ENCODE data around the gene MBNL1. TPM values are rescaled to one million over a fixed set of nuclear protein-coding genes. Genes with fewer than 3 reads are reported as not detected.
"Not testable (repeated sequence)": the region's sequence is repeated elsewhere in the genome, so short reads cannot be mapped to it uniquely, and the experiment has no call there.

Gene MBNL1
- polyA plus RNA-seq, 1 donor (not counting 4 experiments of a cell fraction or from before 2014, with no cell fraction given) = 58.3 TPM

DNA sequence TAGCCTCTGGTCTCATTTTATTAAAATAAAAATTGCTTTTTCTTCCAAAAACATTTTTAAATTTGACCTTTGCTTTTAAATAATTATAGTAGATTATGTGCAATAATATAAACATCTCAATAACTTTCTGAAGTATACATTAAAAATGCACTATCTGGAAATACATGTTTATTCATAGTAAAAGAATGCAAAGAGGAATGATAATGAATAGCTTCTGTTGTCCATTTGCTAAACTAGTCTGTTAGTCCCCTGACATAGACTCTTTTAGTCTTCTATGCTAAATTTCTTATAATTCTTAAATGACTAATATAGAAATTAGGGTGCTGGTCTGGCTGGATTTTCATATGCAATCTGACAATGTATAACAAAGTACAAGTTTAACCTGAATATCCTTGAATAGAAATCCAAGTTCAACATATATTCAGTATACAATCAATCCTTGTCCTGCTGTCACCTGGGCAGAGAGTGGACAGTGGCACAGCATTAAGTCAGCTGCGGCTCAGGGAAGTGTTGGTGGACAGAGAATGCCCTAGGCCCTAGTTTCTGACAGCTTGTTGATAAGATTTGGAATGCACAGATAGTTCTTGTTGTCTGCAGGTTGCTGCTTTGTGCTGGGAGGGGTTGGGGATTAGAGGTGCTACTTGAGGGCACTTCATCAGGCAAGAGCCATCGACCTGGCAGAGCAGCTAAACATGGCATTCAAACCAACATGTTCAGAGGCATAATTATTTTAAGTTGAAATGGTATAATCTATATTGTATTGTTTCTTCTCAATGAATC, 161.7 kb downstream of the MBNL1 start:
- H2AFZ ChIP-seq (ENCODE audit: control insufficient read depth, low read length) = no peak overlapping the region
- no peaks in the 10 kb centered on the region for H4K20me1 ChIP-seq (ENCODE audit: control insufficient read depth, extremely low read depth, insufficient read depth, low read length)
- FAIRE-seq = no peak
- DNase-seq (ENCODE audit: low read depth, low spot score) = no peak
- no peaks in the 10 kb centered on the region for H3K27me3 ChIP-seq (ENCODE audit: control insufficient read depth, extremely low read depth, insufficient read depth, low read length)
- dilution Hi-C loops (cut with MboI; ENCODE audit: extremely low pct_ligation_motif_present, low sequenced_read_pairs) = no loop called here
- no peak for TF ChIP-seq EZH2 (IDR thresholded peaks at IDR 0.05; ENCODE audit: low read length)
- TF ChIP-seq, protein P1, sequence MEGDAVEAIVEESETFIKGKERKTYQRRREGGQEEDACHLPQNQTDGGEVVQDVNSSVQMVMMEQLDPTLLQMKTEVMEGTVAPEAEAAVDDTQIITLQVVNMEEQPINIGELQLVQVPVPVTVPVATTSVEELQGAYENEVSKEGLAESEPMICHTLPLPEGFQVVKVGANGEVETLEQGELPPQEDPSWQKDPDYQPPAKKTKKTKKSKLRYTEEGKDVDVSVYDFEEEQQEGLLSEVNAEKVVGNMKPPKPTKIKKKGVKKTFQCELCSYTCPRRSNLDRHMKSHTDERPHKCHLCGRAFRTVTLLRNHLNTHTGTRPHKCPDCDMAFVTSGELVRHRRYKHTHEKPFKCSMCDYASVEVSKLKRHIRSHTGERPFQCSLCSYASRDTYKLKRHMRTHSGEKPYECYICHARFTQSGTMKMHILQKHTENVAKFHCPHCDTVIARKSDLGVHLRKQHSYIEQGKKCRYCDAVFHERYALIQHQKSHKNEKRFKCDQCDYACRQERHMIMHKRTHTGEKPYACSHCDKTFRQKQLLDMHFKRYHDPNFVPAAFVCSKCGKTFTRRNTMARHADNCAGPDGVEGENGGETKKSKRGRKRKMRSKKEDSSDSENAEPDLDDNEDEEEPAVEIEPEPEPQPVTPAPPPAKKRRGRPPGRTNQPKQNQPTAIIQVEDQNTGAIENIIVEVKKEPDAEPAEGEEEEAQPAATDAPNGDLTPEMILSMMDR (optimal IDR thresholded peaks at IDR 0.05 in 1 of 3, IDR thresholded peaks at IDR 0.05 in 1 of 3, conservative IDR thresholded peaks at IDR 0.05 in 1 of 3; ENCODE audit: extremely low read depth in 1 of 3, insufficient read depth in 2 of 3, low read length in 3 of 3) = no peak
- H3K9me1 ChIP-seq (ENCODE audit: control insufficient read depth, extremely low read depth, insufficient read depth, low read length) = no peaks in the 10 kb centered on the region
- H3K79me2 ChIP-seq (ENCODE audit: control insufficient read depth, insufficient read depth, low read length) = peaks cover 27% of the 10 kb centered on the region
- no peak overlapping the region for H3K4me3 ChIP-seq (ENCODE audit: control insufficient read depth in 2 of 3, extremely low read depth in 1 of 3, insufficient read depth in 2 of 3, low read depth in 1 of 3, low read length in 3 of 3)
- no peaks in the 10 kb centered on the region for H3K4me1 ChIP-seq (ENCODE audit: control insufficient read depth, extremely low read depth, insufficient read depth, low read length)
- peaks cover 2 to 9% of the 10 kb centered on the region in 2 experiments for H3K36me3 ChIP-seq (ENCODE audit: control insufficient read depth in 2 of 2, extremely low read depth in 1 of 2, insufficient read depth in 2 of 2, low read length in 2 of 2)
- H3K9me3 ChIP-seq (ENCODE audit: control insufficient read depth, low read depth, low read length) = peaks cover 4% of the 10 kb centered on the region
- H3K9ac ChIP-seq (ENCODE audit: control insufficient read depth, extremely low read depth, insufficient read depth, low read length) = no peak overlapping the region
- no peak overlapping the region for H3K27ac ChIP-seq (ENCODE audit: control insufficient read depth, insufficient read depth, low read length)
- H3K4me2 ChIP-seq (ENCODE audit: control insufficient read depth, extremely low read depth, insufficient read depth, low read depth, low read length) = no peak overlapping the region

DNA sequence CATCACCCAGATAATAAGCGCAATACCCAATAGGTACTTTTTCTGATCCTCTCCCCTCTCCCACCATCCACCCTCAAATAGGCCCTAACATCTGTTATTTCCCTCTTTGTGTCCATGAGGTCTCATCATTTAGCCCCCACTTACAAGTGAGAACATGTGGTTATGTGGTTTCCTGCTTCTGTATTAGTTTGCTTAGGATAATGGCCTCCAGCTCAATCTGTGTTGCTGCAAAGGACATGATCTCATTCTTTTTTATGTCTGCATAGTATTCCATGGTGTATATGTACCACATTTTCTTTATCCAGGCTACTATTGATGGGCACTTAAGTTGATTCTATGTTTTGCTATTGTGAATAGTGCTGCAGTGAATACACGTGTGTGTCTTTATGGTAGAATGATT, 165.4 kb downstream of the MBNL1 start:
- Histone ChIP-seq H3K79me2 (ENCODE audit: control insufficient read depth, insufficient read depth, low read length) (peaks cover 55% of the 10 kb centered on the region), H3K9me3 (ENCODE audit: control insufficient read depth, low read depth, low read length) (peaks cover 4% of the 10 kb centered on the region), H3K9ac (ENCODE audit: control insufficient read depth, extremely low read depth, insufficient read depth, low read length) (no peak overlapping the region), H3K27ac (ENCODE audit: control insufficient read depth, insufficient read depth, low read length) (no peak overlapping the region), H3K27me3 (ENCODE audit: control insufficient read depth, extremely low read depth, insufficient read depth, low read length) (no peaks in the 10 kb centered on the region), H3K4me1 (ENCODE audit: control insufficient read depth, extremely low read depth, insufficient read depth, low read length) (peaks cover 8% of the 10 kb centered on the region), H3K4me2 (ENCODE audit: control insufficient read depth, extremely low read depth, insufficient read depth, low read depth, low read length) (no peak overlapping the region), H3K36me3 (ENCODE audit: control insufficient read depth in 2 of 2, extremely low read depth in 1 of 2, insufficient read depth in 2 of 2, low read length in 2 of 2) (peaks cover 2 to 9% of the 10 kb centered on the region in 2 experiments), H3K4me3 (ENCODE audit: control insufficient read depth in 2 of 3, extremely low read depth in 1 of 3, insufficient read depth in 2 of 3, low read depth in 1 of 3, low read length in 3 of 3) (no peak overlapping the region), H2AFZ (ENCODE audit: control insufficient read depth, low read length) (no peak overlapping the region), H4K20me1 (ENCODE audit: control insufficient read depth, extremely low read depth, insufficient read depth, low read length) (peaks cover 3% of the 10 kb centered on the region), H3K9me1 (ENCODE audit: control insufficient read depth, extremely low read depth, insufficient read depth, low read length) (no peaks in the 10 kb centered on the region)
- no peak for DNase-seq (ENCODE audit: low read depth, low spot score)
- TF ChIP-seq, protein P1 (optimal IDR thresholded peaks at IDR 0.05 in 1 of 3, IDR thresholded peaks at IDR 0.05 in 1 of 3, conservative IDR thresholded peaks at IDR 0.05 in 1 of 3; ENCODE audit: extremely low read depth in 1 of 3, insufficient read depth in 2 of 3, low read length in 3 of 3) = no peak
- no peak for TF ChIP-seq EZH2 (IDR thresholded peaks at IDR 0.05; ENCODE audit: low read length)
- FAIRE-seq = no peak
- dilution Hi-C loops (cut with MboI; ENCODE audit: extremely low pct_ligation_motif_present, low sequenced_read_pairs) = no loop called here

DNA sequence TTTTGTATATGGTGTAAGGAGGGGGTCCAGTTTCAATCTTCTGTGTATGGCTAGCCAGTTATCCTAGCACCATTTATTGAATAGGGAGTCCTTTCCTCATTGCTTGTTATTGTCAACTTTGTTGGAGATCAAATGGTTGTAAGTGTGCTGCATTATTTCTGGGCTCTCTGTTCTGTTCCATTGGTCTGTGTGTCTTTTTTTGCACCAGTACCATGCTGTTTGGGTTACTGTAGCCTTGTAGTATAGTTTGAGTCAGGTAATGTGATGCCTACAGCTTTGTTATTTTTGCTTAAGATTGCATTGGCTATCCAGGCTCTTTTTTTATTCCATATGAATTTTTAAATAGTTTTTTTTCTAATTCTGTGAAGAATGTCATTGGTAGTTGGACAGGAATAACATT, 166.5 kb downstream of the MBNL1 start:
- H3K79me2 ChIP-seq (ENCODE audit: control insufficient read depth, insufficient read depth, low read length) = peaks cover 61% of the 10 kb centered on the region
- H2AFZ ChIP-seq (ENCODE audit: control insufficient read depth, low read length); H3K4me2 ChIP-seq (ENCODE audit: control insufficient read depth, extremely low read depth, insufficient read depth, low read depth, low read length); H3K4me3 ChIP-seq (ENCODE audit: control insufficient read depth in 2 of 3, extremely low read depth in 1 of 3, insufficient read depth in 2 of 3, low read depth in 1 of 3, low read length in 3 of 3); H3K9ac ChIP-seq (ENCODE audit: control insufficient read depth, extremely low read depth, insufficient read depth, low read length); FAIRE-seq; H3K4me1 ChIP-seq (ENCODE audit: control insufficient read depth, extremely low read depth, insufficient read depth, low read length); H3K9me1 ChIP-seq (ENCODE audit: control insufficient read depth, extremely low read depth, insufficient read depth, low read length); H3K9me3 ChIP-seq (ENCODE audit: control insufficient read depth, low read depth, low read length); H4K20me1 ChIP-seq (ENCODE audit: control insufficient read depth, extremely low read depth, insufficient read depth, low read length); DNase-seq (ENCODE audit: low read depth, low spot score); H3K27me3 ChIP-seq (ENCODE audit: control insufficient read depth, extremely low read depth, insufficient read depth, low read length); H3K27ac ChIP-seq (ENCODE audit: control insufficient read depth, insufficient read depth, low read length); H3K36me3 ChIP-seq (ENCODE audit: control insufficient read depth in 2 of 2, extremely low read depth in 1 of 2, insufficient read depth in 2 of 2, low read length in 2 of 2); dilution Hi-C loops (cut with MboI; ENCODE audit: extremely low pct_ligation_motif_present, low sequenced_read_pairs): not testable (repeated sequence)
